ENCODE data around the gene SGTB.
"Not testable (repeated sequence)": the region's sequence is repeated elsewhere in the genome, so short reads cannot be mapped to it uniquely, and the experiment has no call there.

SGTB gene

DNA sequence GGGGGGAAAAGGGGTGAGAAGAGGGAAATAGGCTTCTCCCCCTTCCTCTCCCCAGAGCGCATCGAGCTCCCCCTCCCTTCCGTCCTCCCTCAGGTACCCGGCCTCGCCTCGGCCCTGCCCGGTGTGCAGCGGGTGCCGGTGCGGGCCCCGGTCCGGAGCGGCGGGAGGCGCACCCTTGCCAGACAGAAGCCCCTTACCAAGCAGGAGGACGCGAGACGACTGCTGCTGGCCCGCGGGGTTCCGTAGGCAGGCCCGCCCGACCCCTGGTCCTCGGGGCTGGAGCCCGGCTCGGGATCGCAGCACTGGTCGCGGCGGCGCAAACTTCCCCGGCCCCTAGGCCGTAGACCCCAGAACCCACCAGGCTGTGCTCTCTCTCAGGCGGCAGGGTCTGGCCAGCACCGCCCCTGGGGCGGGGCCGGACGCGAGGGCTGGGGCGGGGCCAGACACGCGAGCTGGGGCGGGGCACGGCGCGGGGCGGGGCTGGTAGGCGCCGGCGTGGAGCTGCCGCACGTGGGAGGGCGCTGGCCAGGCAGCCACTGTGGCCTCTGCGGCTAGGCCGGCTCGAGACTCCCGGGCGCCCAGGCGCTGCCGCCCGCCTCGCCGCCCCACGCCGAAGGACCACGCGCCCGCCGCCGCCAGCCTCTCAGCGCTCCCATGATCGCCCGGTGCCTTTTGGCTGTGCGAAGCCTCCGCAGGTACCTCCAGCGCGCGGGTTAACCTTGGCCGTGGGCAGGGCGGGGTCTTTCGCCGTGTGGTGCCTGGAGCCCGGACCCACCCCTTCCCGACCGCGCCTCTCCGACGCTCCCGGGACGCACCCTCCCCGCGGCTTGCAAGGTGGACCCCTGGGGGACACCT, at the start of gene SGTB, which contains the start of gene NLN:
Gene SGTB, minus strand, starts transcription at position 390 of the 855 bp plus-strand sequence. CDS start 1,302 bp downstream, outside the sequence.
Gene NLN, plus strand, starts transcription at position 486 of the 855 bp plus-strand sequence. Its CDS starts 169 bp downstream, at position 655.
- DNase-seq = peak; percentile 26

DNA sequence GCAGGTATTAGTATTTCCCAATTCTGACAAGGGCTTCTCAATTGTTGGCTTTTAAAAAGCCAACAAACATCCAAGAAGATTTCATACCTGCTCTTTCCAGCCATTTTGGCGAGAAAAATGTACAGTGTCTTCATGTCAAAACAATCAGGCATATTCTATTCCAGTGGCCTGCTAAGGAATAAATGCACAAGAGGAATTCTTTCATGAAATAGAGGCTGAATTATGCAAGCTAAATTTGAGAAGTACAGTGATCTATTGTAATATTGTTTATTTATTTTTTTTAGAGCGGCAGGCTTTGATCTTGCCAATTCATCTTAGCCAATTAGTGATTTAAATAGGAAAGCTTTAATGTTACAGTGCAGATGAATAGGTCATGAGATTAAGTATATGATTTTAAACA, 49.4 kb upstream of the SGTB start:
- DNase-seq = no peak

- no peak for DNase-seq
Observed at GRCh38 chr5:65769539-65769938, 47.6 kb upstream of the SGTB start.

GRCh38 chr5:65768723-65769346, 46.9 kb upstream of the SGTB start:
- DNase-seq = no peak

GRCh38 chr5:65767565-65767964, 45.7 kb upstream of the SGTB start:
- no peak for DNase-seq

DNA sequence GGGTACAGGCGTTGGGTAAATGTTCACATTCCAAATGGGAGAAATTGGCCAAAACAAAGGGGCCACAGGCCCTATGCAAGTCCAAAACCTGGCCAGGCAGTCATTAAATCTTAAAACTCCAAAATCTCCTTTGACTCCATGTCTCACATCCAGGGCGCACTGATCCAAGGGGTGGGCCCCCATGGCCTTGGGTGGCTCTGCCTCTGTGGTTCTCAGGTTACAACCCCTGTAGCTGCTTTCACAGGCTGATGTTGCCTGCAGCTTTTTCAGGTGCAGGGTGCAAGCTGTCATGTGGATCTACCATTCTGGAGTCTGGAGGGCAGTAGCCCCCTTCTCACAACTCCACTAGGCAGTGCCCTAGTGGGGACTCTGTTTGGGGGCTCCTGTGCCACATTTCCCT, 44.9 kb upstream of the SGTB start:
- DNase-seq = no peak

GRCh38 chr5:65766175-65766574, 44.3 kb upstream of the SGTB start:
- DNase-seq = no peak

DNA sequence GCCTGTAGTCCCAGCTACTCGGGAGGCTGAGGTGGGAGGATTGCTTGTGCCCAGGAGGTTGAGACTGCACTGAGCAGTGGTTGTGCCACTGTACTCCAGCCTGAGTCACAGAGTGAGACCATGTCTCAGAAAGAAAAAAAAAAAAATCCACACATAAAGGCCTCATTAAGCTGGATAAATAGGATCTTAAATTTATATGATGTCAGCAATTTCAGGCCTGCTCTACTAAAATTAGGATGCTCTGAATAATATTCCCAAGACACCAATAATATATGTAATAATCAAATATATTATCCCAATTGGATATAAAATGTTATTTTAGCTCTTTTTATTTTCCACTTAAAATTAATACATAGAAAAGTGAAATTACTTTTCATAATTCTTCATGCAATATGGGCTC, 43.7 kb upstream of the SGTB start:
- no peak for DNase-seq

- DNase-seq = no peak
Observed at GRCh38 chr5:65762234-65762633, 40.3 kb upstream of the SGTB start.

DNA sequence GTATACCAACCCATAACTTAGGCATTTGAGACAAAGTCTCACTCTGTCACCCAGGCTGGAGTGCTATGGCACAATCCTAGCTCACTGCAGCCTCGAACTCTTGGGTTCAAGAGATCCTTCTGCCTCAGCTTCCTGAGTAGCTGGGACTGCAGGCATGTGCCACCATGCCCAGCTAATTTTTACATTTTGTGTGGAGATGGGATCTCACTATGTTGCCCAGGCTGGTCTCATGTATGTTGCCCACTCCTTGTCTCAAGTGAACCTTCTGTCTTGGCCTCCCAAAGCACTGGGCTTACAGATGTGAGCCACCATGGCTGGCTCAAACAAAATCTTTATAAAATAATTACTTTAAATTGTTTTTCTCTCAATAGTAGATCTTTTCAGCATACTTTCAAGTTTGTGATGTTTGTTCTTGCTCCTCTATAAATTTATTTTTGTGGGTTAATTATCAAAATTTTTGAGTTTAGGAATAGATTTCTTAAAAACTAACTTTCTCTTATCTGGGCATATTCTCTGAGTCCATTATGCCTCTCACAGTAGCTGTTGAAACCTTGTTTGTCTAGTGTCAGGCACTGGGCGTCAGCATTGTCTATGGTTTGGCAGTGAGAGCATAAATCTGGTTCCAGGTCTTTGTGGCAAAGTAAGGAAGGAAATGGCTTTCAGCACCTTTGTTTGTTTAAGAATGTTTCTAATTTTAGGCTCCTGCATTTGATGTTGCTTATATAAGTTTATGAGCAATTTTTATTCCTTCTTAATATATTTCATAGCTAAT, 38.8 kb upstream of the SGTB start:
- no peak for DNase-seq

- DNase-seq = no peak
Observed at GRCh38 chr5:65758546-65759144, 36.7 kb upstream of the SGTB start.

- DNase-seq = no peak
Observed at GRCh38 chr5:65753189-65753588, 31.3 kb upstream of the SGTB start.

DNA sequence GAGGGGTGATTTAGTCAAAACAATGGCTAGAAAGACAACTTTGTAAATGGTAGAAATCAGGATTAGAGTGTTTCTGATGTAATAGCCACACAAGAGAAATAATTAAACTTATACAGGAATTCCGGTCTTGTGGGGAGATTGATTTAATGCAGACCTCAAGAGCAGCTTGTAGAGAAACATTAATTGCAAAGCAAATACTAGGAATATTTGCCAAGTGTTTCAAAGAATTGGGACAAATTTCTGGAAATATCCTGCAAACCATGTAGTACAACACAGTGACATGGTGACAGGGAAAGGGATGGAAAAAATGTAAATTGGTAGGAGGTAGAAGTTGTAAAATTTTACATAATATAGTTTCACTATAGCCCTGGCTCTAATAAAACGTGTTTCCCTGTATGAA, 29.0 kb upstream of the SGTB start:
- DNase-seq = no peak

DNA sequence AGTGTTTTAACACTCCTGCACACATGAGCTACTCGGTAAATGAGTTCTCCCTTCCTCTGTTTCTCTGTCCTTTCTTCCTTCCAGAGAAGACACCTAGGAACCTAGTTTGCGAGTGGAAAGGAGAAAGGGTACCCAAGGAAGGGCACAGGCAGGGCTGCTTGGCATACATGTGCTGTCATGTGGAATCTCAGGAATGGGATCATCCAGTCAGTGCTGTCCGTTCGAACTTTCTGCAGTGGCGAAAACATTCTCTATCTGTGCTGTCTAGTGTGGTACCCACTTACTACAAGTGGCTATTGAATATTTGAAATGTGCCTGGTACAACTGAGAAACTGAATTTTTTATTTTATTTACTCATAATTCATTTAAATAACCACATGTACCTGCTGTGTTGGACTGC, 28.0 kb upstream of the SGTB start:
- DNase-seq = no peak

- no peak for DNase-seq
Observed at GRCh38 chr5:65749221-65749844, 27.4 kb upstream of the SGTB start.

DNA sequence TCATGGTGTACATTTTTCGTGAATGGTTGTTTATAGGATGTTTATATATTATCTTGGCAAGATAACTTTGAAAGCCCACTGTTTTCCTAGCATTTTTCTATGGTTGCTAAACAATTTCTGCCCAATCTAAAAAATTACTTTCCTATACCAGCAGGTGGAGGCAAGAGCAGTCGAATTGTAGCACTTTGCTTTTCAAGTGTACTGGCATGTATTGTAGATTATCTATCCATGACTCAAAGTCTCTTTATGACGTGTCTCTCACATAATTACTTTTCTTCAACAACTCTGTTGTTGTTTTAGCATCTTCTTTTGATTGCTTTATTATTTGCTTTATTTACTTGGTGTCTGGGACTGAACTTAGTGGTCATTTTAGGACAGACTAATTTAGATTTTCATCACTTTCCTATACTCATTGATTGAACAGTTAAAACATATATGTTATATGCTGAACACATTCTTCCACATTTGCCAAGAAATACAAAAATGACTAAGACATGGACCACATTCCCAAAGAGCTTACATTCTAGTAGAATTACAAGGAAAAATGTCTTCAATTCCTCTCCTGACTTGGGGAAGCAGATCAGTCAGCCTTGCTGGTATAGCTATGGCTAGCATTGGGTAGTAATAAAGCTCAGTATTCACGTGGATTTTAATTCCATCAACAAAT, 20.8 kb upstream of the SGTB start:
- DNase-seq = peak; percentile 1

DNA sequence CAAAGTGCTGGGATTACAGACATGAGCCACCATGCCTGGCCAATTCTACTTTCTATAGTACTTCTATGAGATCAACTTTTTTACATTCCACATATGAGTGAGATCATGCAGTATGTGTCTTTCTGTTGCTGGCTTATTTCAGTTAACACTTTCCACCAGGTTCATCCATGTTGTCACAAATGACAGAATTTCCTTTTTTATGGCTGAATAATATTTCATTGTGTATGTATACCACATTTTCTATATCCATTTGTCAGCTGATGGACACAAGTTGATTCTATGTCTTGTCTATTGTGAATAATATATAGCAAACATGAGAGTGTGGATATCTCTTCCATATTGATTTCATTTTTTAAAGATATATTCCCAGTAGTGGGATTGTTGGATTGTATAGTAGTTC, 17.3 kb upstream of the SGTB start:
- DNase-seq = no peak

GRCh38 chr5:65738305-65738704, 16.4 kb upstream of the SGTB start:
- DNase-seq = no peak

DNA sequence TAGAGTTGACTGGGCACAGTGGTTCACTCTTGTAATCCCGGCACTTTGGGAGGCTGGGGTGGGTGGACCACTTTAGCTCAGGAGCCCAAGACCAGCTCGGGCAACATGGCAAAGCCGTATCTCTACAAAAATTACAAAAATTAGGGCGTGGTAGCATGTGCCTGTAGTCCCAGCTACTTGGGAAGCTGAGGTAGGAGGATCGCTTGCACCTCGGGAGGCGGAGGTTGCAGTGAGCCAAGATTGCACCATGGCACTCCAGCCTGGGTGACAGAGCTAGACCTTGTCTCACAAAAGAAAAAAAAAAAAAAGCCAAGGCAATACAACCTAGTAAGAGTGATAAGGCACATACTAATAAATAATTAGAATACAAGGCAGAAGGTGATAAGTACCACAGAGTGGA, 15.9 kb upstream of the SGTB start:
- DNase-seq = no peak

GRCh38 chr5:65736011-65736410, 14.1 kb upstream of the SGTB start:
- no peak for DNase-seq

- no peak for DNase-seq
Observed at GRCh38 chr5:65734921-65735320, 13.0 kb upstream of the SGTB start.

GRCh38 chr5:65734196-65734775, 12.4 kb upstream of the SGTB start:
- not testable (repeated sequence) for DNase-seq

Measured in GF-D8 (cell line).